ENCODE results near the gene TSFM.

DNA sequence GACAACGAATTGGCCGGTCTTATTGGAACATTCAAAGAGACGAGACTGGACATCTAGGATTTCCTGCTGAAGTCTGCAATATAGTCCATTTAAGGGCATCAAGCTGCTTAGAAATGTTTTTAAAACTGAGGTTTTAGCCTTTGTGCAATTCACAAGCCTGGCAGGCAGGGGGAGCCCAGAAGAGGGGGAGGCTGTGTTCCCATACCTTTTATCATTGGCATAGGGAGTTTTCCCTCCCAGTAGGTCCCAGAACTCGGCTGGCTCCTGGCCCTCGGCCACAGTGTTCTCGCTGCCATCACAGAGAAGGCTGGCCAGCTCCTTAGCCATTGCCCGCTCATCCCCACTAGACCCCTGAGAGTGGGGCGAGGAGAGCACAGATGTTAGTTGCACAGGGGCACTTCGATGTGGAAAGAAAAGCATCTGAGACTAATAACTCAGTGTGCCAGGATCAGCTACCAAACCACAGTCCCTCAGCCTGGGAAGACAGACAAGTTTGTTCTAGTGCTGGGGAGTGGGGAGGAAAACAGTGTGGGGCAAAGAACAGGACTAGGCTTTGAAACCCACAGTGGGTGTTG is 20.8 kb downstream of the TSFM start:
- TF ChIP-seq, protein P1, sequence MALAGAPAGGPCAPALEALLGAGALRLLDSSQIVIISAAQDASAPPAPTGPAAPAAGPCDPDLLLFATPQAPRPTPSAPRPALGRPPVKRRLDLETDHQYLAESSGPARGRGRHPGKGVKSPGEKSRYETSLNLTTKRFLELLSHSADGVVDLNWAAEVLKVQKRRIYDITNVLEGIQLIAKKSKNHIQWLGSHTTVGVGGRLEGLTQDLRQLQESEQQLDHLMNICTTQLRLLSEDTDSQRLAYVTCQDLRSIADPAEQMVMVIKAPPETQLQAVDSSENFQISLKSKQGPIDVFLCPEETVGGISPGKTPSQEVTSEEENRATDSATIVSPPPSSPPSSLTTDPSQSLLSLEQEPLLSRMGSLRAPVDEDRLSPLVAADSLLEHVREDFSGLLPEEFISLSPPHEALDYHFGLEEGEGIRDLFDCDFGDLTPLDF (CRISPR knock-in tag; IDR thresholded peaks at IDR 0.05): no peak
- TF ChIP-seq NFYB (CRISPR knock-in tag; conservative IDR thresholded peaks at IDR 0.05; ENCODE audit: low read depth): no peak
